ENCODE results near the gene SLC9A1.

DNA sequence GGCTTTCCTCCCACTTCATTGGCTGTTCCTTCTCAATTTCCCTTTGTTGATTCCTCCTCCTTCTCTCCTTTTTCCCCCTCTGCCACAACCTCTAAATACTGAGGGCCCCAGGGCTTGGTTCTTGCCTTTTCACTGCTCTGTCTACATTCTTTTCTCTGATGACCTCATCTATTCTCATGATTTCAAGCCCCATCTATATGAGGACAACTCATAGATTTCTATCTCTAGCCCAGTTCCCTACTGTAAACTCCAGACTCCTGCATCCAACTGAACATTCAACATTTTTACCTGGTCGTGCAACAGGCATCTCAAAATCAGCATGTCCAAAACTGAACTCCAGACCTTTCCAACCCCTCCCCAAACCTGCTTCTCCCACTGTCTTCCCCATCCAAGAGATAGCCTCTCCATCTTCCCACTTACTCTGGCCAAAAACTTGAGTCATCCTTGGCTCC is 11.5 kb upstream of the SLC9A1 start:
- TF ChIP-seq, protein P1, sequence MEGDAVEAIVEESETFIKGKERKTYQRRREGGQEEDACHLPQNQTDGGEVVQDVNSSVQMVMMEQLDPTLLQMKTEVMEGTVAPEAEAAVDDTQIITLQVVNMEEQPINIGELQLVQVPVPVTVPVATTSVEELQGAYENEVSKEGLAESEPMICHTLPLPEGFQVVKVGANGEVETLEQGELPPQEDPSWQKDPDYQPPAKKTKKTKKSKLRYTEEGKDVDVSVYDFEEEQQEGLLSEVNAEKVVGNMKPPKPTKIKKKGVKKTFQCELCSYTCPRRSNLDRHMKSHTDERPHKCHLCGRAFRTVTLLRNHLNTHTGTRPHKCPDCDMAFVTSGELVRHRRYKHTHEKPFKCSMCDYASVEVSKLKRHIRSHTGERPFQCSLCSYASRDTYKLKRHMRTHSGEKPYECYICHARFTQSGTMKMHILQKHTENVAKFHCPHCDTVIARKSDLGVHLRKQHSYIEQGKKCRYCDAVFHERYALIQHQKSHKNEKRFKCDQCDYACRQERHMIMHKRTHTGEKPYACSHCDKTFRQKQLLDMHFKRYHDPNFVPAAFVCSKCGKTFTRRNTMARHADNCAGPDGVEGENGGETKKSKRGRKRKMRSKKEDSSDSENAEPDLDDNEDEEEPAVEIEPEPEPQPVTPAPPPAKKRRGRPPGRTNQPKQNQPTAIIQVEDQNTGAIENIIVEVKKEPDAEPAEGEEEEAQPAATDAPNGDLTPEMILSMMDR (IDR thresholded peaks at IDR 0.05) = no peak
- no peak for TF ChIP-seq POLR2A (IDR thresholded peaks at IDR 0.05)

Measured in lower leg skin (tissue), 3 donors.